HL-60 (cell line): ENCODE data around the gene C10orf143.

Source experiments
- DNase-seq, 2 experiments: peaks; one replicate each; pipeline ENCODE4 v3.0.0-alpha.2; 2010 to 2020; ENCODE audit warnings: low read depth in 1 of 2, low spot score in 1 of 2
- H3K27ac ChIP-seq: fragments of 250-450 bp; sonication (Bioruptor Pico); replicated peaks from 2 replicates; pipeline ENCODE4 v1.5.1; 2020; ENCODE audit warnings: mild to moderate bottlenecking, moderate library complexity
- H3K27me3 ChIP-seq: fragments of 250-450 bp; sonication (Bioruptor Pico); 2 replicates; pipeline ENCODE4 v1.5.1; 2021; ENCODE audit warnings: mild to moderate bottlenecking, moderate library complexity; ENCODE audit not compliant: insufficient read depth, poor library complexity, severe bottlenecking
- H3K4me3 ChIP-seq: replicated peaks from 2 replicates; pipeline ENCODE4 v1.5.1; 2011; ENCODE audit warnings: mild to moderate bottlenecking, control low read depth, low read length; ENCODE audit not compliant: insufficient read depth
- GABPA ChIP-seq: IDR thresholded peaks from 2 replicates; pipeline ENCODE4 v1.6.1; 2012; ENCODE audit warnings: low read depth
- POLR2AphosphoS5 ChIP-seq: IDR thresholded peaks from 2 replicates; pipeline ENCODE4 v1.6.1; 2012; ENCODE audit warnings: low read depth
- SPI1 ChIP-seq: IDR thresholded peaks from 2 replicates; pipeline ENCODE4 v1.6.1; 2012; ENCODE audit warnings: low read depth, mild to moderate bottlenecking, borderline replicate concordance
- TF ChIP-seq, protein P1 (sequence below): IDR thresholded peaks from one replicate; pipeline ENCODE4 v1.5.1; 2011; ENCODE audit warnings: low read length, control low read depth, inconsistent platforms; ENCODE audit not compliant: insufficient read depth
- TF ChIP-seq, protein P2 (sequence below): IDR thresholded peaks from 2 replicates; pipeline ENCODE4 v1.6.1; 2012; ENCODE audit warnings: low read depth; ENCODE audit not compliant: insufficient replicate concordance

The C10orf143 gene

DNA sequence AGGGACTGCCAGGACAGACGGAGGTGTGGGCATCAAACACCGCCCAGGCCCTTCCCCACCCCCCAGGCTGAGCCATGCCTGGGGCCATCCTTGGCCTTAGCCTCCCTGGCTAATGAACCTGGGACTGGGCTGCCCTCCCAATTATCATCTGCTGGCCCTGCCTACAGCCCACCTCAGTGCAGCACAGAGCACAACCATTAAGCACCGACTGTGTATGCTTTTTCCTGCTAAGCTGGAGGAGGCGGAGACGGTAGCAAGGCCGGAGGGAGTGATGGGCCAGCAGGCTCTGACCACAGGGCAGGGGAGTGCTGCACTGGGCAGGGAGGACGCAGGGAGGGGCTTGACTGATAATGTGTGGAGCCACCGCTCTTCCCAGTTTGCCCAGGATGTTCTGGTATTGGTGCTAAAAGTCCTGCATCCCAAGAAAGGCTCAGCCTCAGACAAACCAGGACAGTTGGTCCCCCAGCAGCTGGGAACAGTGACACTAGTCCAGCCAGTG, 72.0 kb downstream of the C10orf143 start:
- DNase-seq, result no peak
- Histone ChIP-seq H3K27ac (no peak overlapping the region), H3K4me3 (no peak overlapping the region), H3K27me3 (no peaks in the 10 kb centered on the region)
- TF ChIP-seq POLR2AphosphoS5 (no peak), GABPA (no peak), SPI1 (no peak)
- TF ChIP-seq, protein P1, sequence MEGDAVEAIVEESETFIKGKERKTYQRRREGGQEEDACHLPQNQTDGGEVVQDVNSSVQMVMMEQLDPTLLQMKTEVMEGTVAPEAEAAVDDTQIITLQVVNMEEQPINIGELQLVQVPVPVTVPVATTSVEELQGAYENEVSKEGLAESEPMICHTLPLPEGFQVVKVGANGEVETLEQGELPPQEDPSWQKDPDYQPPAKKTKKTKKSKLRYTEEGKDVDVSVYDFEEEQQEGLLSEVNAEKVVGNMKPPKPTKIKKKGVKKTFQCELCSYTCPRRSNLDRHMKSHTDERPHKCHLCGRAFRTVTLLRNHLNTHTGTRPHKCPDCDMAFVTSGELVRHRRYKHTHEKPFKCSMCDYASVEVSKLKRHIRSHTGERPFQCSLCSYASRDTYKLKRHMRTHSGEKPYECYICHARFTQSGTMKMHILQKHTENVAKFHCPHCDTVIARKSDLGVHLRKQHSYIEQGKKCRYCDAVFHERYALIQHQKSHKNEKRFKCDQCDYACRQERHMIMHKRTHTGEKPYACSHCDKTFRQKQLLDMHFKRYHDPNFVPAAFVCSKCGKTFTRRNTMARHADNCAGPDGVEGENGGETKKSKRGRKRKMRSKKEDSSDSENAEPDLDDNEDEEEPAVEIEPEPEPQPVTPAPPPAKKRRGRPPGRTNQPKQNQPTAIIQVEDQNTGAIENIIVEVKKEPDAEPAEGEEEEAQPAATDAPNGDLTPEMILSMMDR, result no peak
- TF ChIP-seq, protein P2, sequence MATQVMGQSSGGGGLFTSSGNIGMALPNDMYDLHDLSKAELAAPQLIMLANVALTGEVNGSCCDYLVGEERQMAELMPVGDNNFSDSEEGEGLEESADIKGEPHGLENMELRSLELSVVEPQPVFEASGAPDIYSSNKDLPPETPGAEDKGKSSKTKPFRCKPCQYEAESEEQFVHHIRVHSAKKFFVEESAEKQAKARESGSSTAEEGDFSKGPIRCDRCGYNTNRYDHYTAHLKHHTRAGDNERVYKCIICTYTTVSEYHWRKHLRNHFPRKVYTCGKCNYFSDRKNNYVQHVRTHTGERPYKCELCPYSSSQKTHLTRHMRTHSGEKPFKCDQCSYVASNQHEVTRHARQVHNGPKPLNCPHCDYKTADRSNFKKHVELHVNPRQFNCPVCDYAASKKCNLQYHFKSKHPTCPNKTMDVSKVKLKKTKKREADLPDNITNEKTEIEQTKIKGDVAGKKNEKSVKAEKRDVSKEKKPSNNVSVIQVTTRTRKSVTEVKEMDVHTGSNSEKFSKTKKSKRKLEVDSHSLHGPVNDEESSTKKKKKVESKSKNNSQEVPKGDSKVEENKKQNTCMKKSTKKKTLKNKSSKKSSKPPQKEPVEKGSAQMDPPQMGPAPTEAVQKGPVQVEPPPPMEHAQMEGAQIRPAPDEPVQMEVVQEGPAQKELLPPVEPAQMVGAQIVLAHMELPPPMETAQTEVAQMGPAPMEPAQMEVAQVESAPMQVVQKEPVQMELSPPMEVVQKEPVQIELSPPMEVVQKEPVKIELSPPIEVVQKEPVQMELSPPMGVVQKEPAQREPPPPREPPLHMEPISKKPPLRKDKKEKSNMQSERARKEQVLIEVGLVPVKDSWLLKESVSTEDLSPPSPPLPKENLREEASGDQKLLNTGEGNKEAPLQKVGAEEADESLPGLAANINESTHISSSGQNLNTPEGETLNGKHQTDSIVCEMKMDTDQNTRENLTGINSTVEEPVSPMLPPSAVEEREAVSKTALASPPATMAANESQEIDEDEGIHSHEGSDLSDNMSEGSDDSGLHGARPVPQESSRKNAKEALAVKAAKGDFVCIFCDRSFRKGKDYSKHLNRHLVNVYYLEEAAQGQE, result no peak

DNA sequence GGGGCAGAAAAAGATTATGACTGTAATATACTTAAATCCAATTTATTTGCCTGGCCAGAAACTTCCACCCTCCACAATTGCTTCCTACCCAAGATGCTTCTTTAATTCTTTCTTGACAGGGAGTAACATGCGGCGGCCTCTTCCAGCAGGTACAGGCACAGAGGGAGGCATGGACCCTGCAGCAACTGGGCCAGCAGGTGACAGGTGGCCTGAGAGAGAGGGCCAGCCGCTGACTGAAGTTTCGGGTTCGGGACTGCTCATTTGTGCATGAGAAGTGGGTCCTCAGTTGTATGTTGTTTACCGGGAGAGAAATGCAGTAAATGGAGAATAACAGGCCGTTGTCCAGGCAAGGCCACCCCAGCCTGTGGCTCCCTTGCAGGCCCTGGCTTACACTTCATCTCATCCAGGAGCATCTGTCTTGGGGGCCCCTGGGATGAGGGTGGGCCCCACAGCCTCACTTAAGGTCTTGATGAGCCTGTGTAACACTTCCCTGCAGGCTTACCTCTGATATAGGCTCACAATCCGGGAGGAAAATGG, 72.5 kb downstream of the C10orf143 start:
- H3K27ac ChIP-seq, result no peak overlapping the region
- no peak for DNase-seq
- H3K27me3 ChIP-seq, result no peaks in the 10 kb centered on the region
- TF ChIP-seq, protein P2, result no peak
- H3K4me3 ChIP-seq, result no peak overlapping the region

DNA sequence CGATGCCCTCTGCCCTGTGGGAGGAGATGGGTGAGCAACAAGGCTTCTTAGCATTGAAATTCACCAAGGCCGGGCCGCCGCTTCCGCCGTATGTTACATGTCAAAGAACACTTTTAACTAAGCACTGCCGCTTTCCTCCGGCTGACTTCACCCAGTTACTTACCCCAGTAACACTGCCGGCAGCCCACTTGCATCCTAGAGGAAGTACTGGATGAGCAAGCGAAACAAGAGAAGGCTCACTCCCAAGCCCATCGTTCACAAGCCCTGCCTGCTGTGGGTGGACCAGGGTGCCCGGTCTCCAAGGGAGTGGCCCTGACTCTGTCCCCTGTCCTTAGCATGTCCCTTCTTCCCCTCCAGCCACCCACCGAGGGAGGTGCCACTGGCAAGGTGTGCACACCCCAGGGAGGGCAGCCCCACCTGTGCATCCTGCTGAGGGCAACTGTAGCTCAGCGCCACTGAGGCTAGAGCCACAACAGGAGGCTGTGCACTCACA, 73.4 kb downstream of the C10orf143 start:
- Histone ChIP-seq H3K4me3 (no peak overlapping the region), H3K27ac (no peak overlapping the region), H3K27me3 (no peaks in the 10 kb centered on the region)
- DNase-seq, result no peak
- TF ChIP-seq POLR2AphosphoS5 (no peak), SPI1 (no peak), GABPA (no peak)
- TF ChIP-seq, protein P1, result no peak
- TF ChIP-seq, protein P2, result no peak
